Testis (tissue), 3 donors: ENCODE data around the gene CARM1. TPM values are rescaled to one million over a fixed set of nuclear protein-coding genes. Genes with fewer than 3 reads are reported as not detected.

Experiments
- DNase-seq: peaks from one replicate; pipeline ENCODE4 v3.0.0-alpha.2; 2019
- H3K27ac ChIP-seq, 2 donors: fragments of 200-600 bp; sonication (generic); one replicate each; pipeline ENCODE4 v1.5.1; 2019
- H3K27me3 ChIP-seq: fragments of 200-600 bp; sonication (generic); one replicate; pipeline ENCODE4 v1.5.1; 2019
- H3K36me3 ChIP-seq: fragments of 200-600 bp; sonication (generic); one replicate; pipeline ENCODE4 v1.5.1; 2017; ENCODE audit warnings: low read depth; ENCODE audit errors: missing control alignments
- H3K4me1 ChIP-seq: fragments of 200-600 bp; sonication (generic); one replicate; pipeline ENCODE4 v1.5.1; 2019
- H3K4me3 ChIP-seq, 2 donors: fragments of 200-600 bp; sonication (generic); one replicate each; pipeline ENCODE4 v1.5.1; 2017 to 2019
- H3K9me3 ChIP-seq: fragments of 200-600 bp; sonication (generic); one replicate; pipeline ENCODE4 v1.5.1; 2017
- CTCF ChIP-seq, 3 experiments: fragments of 450-650 bp in 2 of 3; fragments of 200-600 bp in 1 of 3; sonication (generic) in 1 of 3; IDR thresholded peaks; one replicate each; pipeline ENCODE4 v1.5.1; 2016 to 2019; ENCODE audit warnings: antibody characterized with exemption in 3 of 3, mild to moderate bottlenecking in 2 of 3, moderate library complexity in 1 of 3
- POLR2A ChIP-seq: fragments of 450-650 bp; IDR thresholded peaks from one replicate; pipeline ENCODE4 v1.6.1; 2017; ENCODE audit warnings: antibody characterized with exemption, mild to moderate bottlenecking, moderate library complexity
- WGBS, 2 donors: methylation state at CpG; one replicate each; pipeline ENCODE4 v1.1.5; 2018; 5-methylcytosine and 5-hydroxymethylcytosine counted together
- intact Hi-C: fragments of 100-400 bp; cut with DNase I; formaldehyde crosslinking; loops from one replicate; pipeline ENCODE4 v1.15.1; 2023; ENCODE audit warnings: low total_unique reads
- polyA plus RNA-seq: library from polyadenylated mRNA; stranded (reverse); fragments of 350-450 nt; fragmentation: Illumina TruSeq; extraction: RNeasy Lipid Tissue Mini Kit (QIAGEN cat#74804); gene quantifications from one replicate; pipeline ENCODE4 v1.2.3, GENCODE V29; 2014; ENCODE audit warnings: low read depth, low replicate concordance; ENCODE audit not compliant: insufficient read depth
- total RNA-seq, 2 donors: library from RNA; depleted of rRNA; stranded (reverse); fragments of >200 nt; gene quantifications; one replicate each; pipeline ENCODE4 v1.2.3, GENCODE V29; 2016

The CARM1 gene
- total and polyA plus RNA-seq, 3 donors from 2014 or later: 79.5 to 110 (median 82.4) TPM

- intact Hi-C loops: no loop called here
- no peaks in the 10 kb centered on the region for H3K4me1 ChIP-seq
- no peaks in the 10 kb centered on the region for H3K9me3 ChIP-seq
- H3K4me3 ChIP-seq: no peak overlapping the region
- H3K36me3 ChIP-seq: no peaks in the 10 kb centered on the region
- H3K27me3 ChIP-seq: no peaks in the 10 kb centered on the region
- TF ChIP-seq CTCF (IDR thresholded peaks at IDR 0.05) (no peak), POLR2A (no peak)
- WGBS, 2 donors: 96 to 100% methylated on average over 2 to 6 of the region's 6 CpGs
- no peak for DNase-seq
- no peak overlapping the region for H3K27ac ChIP-seq
Observed at GRCh38 chr19:10916602-10917001, 45.2 kb downstream of the CARM1 start.

DNA sequence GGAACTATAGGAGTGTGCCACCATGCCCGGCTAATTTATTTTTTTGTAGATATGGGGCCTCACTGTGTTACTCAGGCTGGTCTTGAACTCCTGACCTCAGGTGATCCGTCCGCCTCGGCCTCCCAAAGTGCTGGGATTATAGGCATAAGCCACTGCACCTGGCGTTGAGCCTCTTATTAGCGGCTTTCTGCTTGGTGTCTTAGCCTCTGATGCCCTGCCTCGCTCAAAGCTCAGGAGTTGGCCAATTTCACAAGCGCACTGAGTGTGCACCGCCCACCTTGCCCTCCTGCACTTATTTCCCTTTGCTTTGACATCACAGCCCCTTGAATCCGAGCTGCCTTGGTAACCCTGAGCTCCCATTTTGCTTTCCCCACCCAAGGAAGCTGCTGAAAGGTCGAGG, 47.0 kb downstream of the CARM1 start:
- Histone ChIP-seq H3K36me3 (no peaks in the 10 kb centered on the region), H3K27ac (no peak overlapping the region), H3K27me3 (no peaks in the 10 kb centered on the region), H3K4me1 (no peaks in the 10 kb centered on the region), H3K4me3 (no peak overlapping the region), H3K9me3 (no peaks in the 10 kb centered on the region)
- intact Hi-C loops: no loop called here
- no peak for DNase-seq
- TF ChIP-seq CTCF (IDR thresholded peaks at IDR 0.05) (no peak), POLR2A (no peak)
- WGBS, 2 donors: 91% methylated on average over 11 of the region's 11 CpGs

DNA sequence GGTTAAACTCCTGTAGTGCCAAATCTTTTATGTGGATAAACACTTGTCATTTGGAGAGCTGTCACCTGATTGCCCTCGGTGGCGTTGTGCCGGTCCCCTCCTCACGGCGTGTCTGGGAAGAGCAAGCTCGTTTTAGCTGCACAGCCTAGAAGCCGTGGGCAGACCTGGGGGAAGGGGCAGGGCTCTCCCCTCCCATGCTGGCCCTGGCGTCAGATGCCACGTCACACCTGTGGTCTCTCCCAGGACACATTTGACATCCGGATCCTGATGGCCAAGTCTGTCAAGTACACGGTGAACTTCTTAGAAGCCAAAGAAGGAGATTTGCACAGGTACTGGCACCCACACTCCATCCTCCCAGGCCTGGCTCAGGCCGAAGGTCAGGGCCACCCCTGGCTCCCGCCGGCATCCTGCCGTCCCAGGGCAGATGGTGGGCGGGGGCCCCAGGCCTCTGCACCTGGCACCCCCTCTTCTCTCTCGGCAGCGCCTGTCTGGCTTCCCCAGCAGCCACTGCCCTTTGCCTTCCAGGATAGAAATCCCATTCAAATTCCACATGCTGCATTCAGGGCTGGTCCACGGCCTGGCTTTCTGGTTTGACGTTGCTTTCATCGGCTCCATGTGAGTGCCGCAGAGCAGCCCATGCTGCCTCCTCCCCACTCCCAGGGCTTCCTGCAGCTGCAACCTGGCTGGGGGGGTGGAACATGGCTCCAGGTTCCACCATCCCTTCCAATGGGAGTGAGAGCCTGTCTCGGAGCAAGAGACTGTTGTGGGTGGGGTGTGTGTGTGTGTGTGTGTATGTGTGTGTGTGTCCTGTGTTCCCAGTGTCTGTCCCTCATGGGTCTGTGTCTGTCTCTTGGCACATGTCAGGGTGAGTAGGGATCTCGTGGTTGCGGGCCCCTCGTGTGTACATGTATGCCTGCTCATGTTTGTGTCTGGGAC, 48.3 kb downstream of the CARM1 start:
- 75 to 90% methylated on average over 11 to 26 of the region's 26 CpGs for WGBS, 2 donors
- no peaks in the 10 kb centered on the region for H3K9me3 ChIP-seq
- H3K27me3 ChIP-seq: no peaks in the 10 kb centered on the region
- intact Hi-C loops: loop anchor here (10.0 kb wide), 1 partner anchor 45 kb away; the partner anchor contains the start of gene CARM1
- no peaks in the 10 kb centered on the region for H3K4me1 ChIP-seq
- H3K4me3 ChIP-seq: no peak overlapping the region
- no peak overlapping the region for H3K27ac ChIP-seq
- no peak for TF ChIP-seq CTCF (IDR thresholded peaks at IDR 0.05)
- TF ChIP-seq POLR2A: no peak
- no peaks in the 10 kb centered on the region for H3K36me3 ChIP-seq
- no peak for DNase-seq

DNA sequence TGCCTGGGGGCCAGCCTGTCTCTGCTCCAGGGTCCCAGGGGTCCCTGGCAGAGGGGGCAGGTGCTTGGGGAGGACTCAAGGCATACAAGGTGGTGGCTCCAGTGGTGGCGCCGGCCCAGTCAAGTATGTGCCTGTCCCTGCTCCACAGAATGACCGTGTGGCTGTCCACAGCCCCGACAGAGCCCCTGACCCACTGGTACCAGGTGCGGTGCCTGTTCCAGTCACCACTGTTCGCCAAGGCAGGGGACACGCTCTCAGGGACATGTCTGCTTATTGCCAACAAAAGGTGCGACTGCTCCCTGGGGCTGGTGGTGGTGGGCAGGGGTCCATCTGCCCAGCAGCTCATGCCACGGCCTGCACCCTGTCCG, 48.9 kb downstream of the CARM1 start:
- H3K9me3 ChIP-seq: no peaks in the 10 kb centered on the region
- WGBS, 2 donors: 84 to 100% methylated on average over 2 to 10 of the region's 10 CpGs
- intact Hi-C loops: loop anchor here (10.0 kb wide), 1 partner anchor 45 kb away; the partner anchor contains the start of gene CARM1
- no peak for DNase-seq
- no peak for TF ChIP-seq POLR2A
- no peak for TF ChIP-seq CTCF (IDR thresholded peaks at IDR 0.05)
- H3K4me3 ChIP-seq: no peak overlapping the region
- H3K36me3 ChIP-seq: no peaks in the 10 kb centered on the region
- H3K4me1 ChIP-seq: no peaks in the 10 kb centered on the region
- no peak overlapping the region for H3K27ac ChIP-seq
- H3K27me3 ChIP-seq: no peaks in the 10 kb centered on the region
